ENCODE results near the gene DECR2.
"Not testable (repeated sequence)": the region's sequence is repeated elsewhere in the genome, so short reads cannot be mapped to it uniquely, and the experiment has no call there.

GRCh38 chr16:378113-378820, 23.4 kb upstream of the DECR2 start:
- not testable (repeated sequence) for TF ChIP-seq CTCF, POLR2AphosphoS5, POLR2A (IDR thresholded peaks at IDR 0.05)
